ENCODE measurements around the gene GPC2.

GRCh38 chr7:100209493-100209892 is 32.3 kb upstream of the GPC2 start:
- TF ChIP-seq CTCF (optimal IDR thresholded peaks at IDR 0.05 in 1 of 3, IDR thresholded peaks at IDR 0.05 in 1 of 3, conservative IDR thresholded peaks at IDR 0.05 in 1 of 3; ENCODE audit: extremely low read depth in 1 of 3, insufficient read depth in 2 of 3, low read length in 3 of 3) (no peak), EZH2 (IDR thresholded peaks at IDR 0.05; ENCODE audit: low read length) (no peak)
